HepG2 (cell line): ENCODE data around the gene LRBA. TPM values are rescaled to one million over a fixed set of nuclear protein-coding genes. Genes with fewer than 3 reads are reported as not detected.

Source experiments
- ATAC-seq: fragments of 200-7000 bp; cut with Tn5 transposase; 3 replicates; pipeline ENCODE4 v1.9.1; 2020; ENCODE audit warnings: mild to moderate bottlenecking, moderate library complexity
- BruUV-seq: library from RNA; stranded (reverse); fragments of 400-500 nt; replicated peaks from 2 replicates; lab custom pipeline; 2021; lab: Mats Ljungman, UMichigan
- CTCF ChIA-PET: fragments of 300-600 bp; formaldehyde crosslinking; extraction: SDS; loops from one replicate; lab custom pipeline; 2021; ENCODE audit warnings: low total read pairs, inconsistent platforms, low intra/inter-chr PET ratio; lab: Yijun Ruan, JAX
- POLR2A ChIA-PET: fragments of 350-600 bp; sonication (Branson Sonifier 250); formaldehyde crosslinking; loops from one replicate; lab custom pipeline; 2020; ENCODE audit warnings: antibody characterized with exemption, inconsistent platforms; lab: Yijun Ruan, JAX
- DNase-seq: peaks from one replicate; pipeline ENCODE4 v3.0.0-alpha.2; 2015; ENCODE audit warnings: low spot score
- FAIRE-seq: peaks from 3 replicates; lab custom pipeline; 2011; peaks lifted over from hg19 to GRCh38; lab: Jason Lieb, UNC
- H2AFZ ChIP-seq: one replicate; pipeline ENCODE4 v1.6.1; 2011; ENCODE audit warnings: low read length, inconsistent platforms
- H3K27ac ChIP-seq: fragments of 300-600 bp; 3 replicates; pipeline ENCODE4 v1.8.0; 2011; ENCODE audit warnings: mixed run types, mild to moderate bottlenecking, mixed read lengths, low read length, inconsistent platforms; ENCODE audit not compliant: insufficient read depth; ENCODE audit errors: extremely low read length
- H3K27me3 ChIP-seq, 2 experiments: fragments of 200-600 bp in 1 of 2; 2 replicates in 1 of 2; 3 replicates in 1 of 2; pipeline versions ENCODE4 v1.6.0 to v1.8.0; 2011; ENCODE audit warnings: low read length in 2 of 2, mild to moderate bottlenecking in 2 of 2, moderate library complexity in 2 of 2, inconsistent platforms in 1 of 2; ENCODE audit not compliant: insufficient read depth in 2 of 2, control insufficient read depth in 1 of 2
- H3K36me3 ChIP-seq, 2 experiments: fragments of 200-600 bp in 1 of 2; replicated peaks in 1 of 2; 2 replicates in 1 of 2; 3 replicates in 1 of 2; pipeline versions ENCODE4 v1.5.1 to v1.8.0; 2011; ENCODE audit warnings: low read length in 2 of 2, inconsistent platforms in 1 of 2; ENCODE audit not compliant: insufficient read depth in 2 of 2, control insufficient read depth in 1 of 2
- H3K4me1 ChIP-seq: 2 replicates; pipeline ENCODE4 v1.5.1; 2012; ENCODE audit warnings: low read length, inconsistent platforms; ENCODE audit not compliant: insufficient read depth
- H3K4me2 ChIP-seq: 2 replicates; pipeline ENCODE4 v1.6.0; 2011; ENCODE audit warnings: low read depth, low read length, inconsistent platforms
- H3K4me3 ChIP-seq, 3 experiments: fragments of 200-600 bp in 1 of 3; sonication (generic), shearing (Covaris generic) in 1 of 3; replicated peaks in 1 of 3; 2 replicates each; pipeline ENCODE4 v1.5.1; 2011 to 2016; ENCODE audit warnings: low read length in 3 of 3, inconsistent platforms in 2 of 3, low read depth in 2 of 3, mild to moderate bottlenecking in 2 of 3, control low read depth in 1 of 3, mixed read lengths in 1 of 3; ENCODE audit not compliant: insufficient read depth in 1 of 3
- H3K79me2 ChIP-seq: one replicate; pipeline ENCODE4 v1.6.1; 2011; ENCODE audit warnings: low read length, inconsistent platforms; ENCODE audit not compliant: insufficient read depth
- H3K9ac ChIP-seq: 2 replicates; pipeline ENCODE4 v1.6.0; 2011; ENCODE audit warnings: mild to moderate bottlenecking, low read depth, low read length, inconsistent platforms; ENCODE audit not compliant: insufficient read depth
- H3K9me3 ChIP-seq: 2 replicates; pipeline ENCODE4 v1.5.1; 2012; ENCODE audit warnings: mild to moderate bottlenecking, low read length
- H4K20me1 ChIP-seq: 2 replicates; pipeline ENCODE4 v1.6.0; 2011; ENCODE audit warnings: inconsistent platforms, mild to moderate bottlenecking, low read length, moderate library complexity; ENCODE audit not compliant: insufficient read depth
- ARID3A ChIP-seq: IDR thresholded peaks from 2 replicates; pipeline ENCODE4 v1.6.1; 2012; ENCODE audit warnings: low read depth, low read length, improper control_type of control experiment
- CENPX ChIP-seq: sonication (generic); formaldehyde crosslinking; IDR thresholded peaks from 2 replicates; pipeline ENCODE4 v1.9.0; 2021; ENCODE audit warnings: mild to moderate bottlenecking, missing genetic modification reagents, moderate library complexity
- ISL2 ChIP-seq: sonication (generic); formaldehyde crosslinking; IDR thresholded peaks from 2 replicates; pipeline ENCODE4 v1.5.0; 2020; ENCODE audit warnings: missing genetic modification reagents
- PHF5A ChIP-seq: IDR thresholded peaks from one replicate; pipeline ENCODE4 v1.6.1; 2018; ENCODE audit warnings: low read depth, missing genetic modification reagents; ENCODE audit not compliant: unreplicated experiment
- ZFP36L2 ChIP-seq: sonication (generic); formaldehyde crosslinking; IDR thresholded peaks from 2 replicates; pipeline ENCODE4 v1.4.0; 2020; ENCODE audit warnings: missing genetic modification reagents
- ZFP82 ChIP-seq: sonication (generic); formaldehyde crosslinking; IDR thresholded peaks from 2 replicates; pipeline ENCODE4 v1.5.1; 2020; ENCODE audit warnings: mild to moderate bottlenecking, missing genetic modification reagents, borderline replicate concordance
- ZNF12 ChIP-seq: sonication (generic); formaldehyde crosslinking; IDR thresholded peaks from 2 replicates; pipeline ENCODE4 v1.5.0; 2020; ENCODE audit warnings: missing genetic modification reagents
- ZNF598 ChIP-seq: sonication (generic); formaldehyde crosslinking; IDR thresholded peaks from 2 replicates; pipeline ENCODE4 v1.5.1; 2020; ENCODE audit warnings: mild to moderate bottlenecking, missing genetic modification reagents, borderline replicate concordance
- WGBS: methylation state at CpG from one replicate; pipeline ENCODE4 v1.1.6; 2017; ENCODE audit warnings: low lambda C conversion rate; 5-methylcytosine and 5-hydroxymethylcytosine counted together
- in situ Hi-C: cut with HindIII; loops from 2 replicates; pipeline ENCODE4 v1.10.0; 2017; ENCODE audit warnings: low pct_unique_long_range_greater_than_20kb; ENCODE audit not compliant: extremely low pct_ligation_motif_present
- intact Hi-C: fragments of 100-400 bp; cut with micrococcal nuclease; formaldehyde crosslinking; loops from one replicate; pipeline ENCODE4 v1.10.0; 2022; ENCODE audit not compliant: unreplicated experiment
- polyA plus RNA-seq, 8 experiments: library from polyadenylated mRNA; depleted of rRNA in 3 of 8; stranded (reverse) in 7 of 8; unstranded in 1 of 8; fragments of >200 nt; fragmentation: Illumina TruSeq in 4 of 8; extraction: Trizol in 4 of 8; gene quantifications; 2 replicates each; pipeline versions ENCODE4 v1.2.1 to v1.2.3, GENCODE V29; 2011 to 2016; ENCODE audit warnings: low read depth in 4 of 8, missing spikeins in 1 of 8, mixed read lengths in 1 of 8; ENCODE audit not compliant: insufficient read depth in 1 of 8
- small RNA-seq, 3 experiments: library from RNA; depleted of rRNA; stranded (forward); fragments of <200 nt; gene quantifications; one replicate each; pipeline ENCODE3, GENCODE V24; 2012; ENCODE audit warnings: low read depth in 2 of 3, low replicate concordance in 1 of 3; ENCODE audit not compliant: insufficient read length in 3 of 3, insufficient read depth in 2 of 3
- total RNA-seq, 5 experiments: library from RNA; depleted of rRNA; stranded (reverse); fragments of >200 nt; fragmentation: Illumina TruSeq; extraction: Trizol; gene quantifications; 2 replicates each; pipeline ENCODE4 v1.2.3, GENCODE V29; 2016; ENCODE audit warnings: low read depth in 1 of 5
- TF ChIP-seq, protein P1 (sequence below): IDR thresholded peaks from 2 replicates; pipeline ENCODE4 v1.6.1; 2016; ENCODE audit warnings: control low read depth

The LRBA gene
- total and polyA plus RNA-seq, 2 of the 13 experiments (the other 11 are each of a cell fraction or from before 2014, with no cell fraction given), result 21.0 to 37.2 TPM

DNA sequence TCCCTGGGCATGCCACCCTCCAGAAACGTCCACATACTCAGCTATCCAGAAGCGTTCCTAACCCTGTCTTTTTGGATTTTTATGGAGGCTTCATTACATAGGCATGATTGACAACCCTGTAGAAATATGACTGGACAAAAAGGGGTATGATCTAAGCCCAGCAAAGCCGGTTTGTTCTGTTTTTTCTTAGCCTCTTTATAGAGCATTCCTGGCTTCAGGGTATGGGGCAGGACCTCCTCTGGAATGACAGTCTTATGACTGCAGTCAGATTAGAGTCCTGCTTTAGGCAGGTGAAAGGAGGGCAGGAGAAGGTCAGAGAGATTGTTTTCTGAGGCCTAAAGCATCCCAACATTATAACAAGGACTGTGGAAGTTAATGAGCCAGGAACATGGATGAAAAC, 799.5 kb downstream of the LRBA start:
- TF ChIP-seq, protein P1, sequence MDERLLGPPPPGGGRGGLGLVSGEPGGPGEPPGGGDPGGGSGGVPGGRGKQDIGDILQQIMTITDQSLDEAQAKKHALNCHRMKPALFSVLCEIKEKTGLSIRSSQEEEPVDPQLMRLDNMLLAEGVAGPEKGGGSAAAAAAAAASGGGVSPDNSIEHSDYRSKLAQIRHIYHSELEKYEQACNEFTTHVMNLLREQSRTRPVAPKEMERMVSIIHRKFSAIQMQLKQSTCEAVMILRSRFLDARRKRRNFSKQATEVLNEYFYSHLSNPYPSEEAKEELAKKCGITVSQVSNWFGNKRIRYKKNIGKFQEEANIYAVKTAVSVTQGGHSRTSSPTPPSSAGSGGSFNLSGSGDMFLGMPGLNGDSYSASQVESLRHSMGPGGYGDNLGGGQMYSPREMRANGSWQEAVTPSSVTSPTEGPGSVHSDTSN, result no peak
- TF ChIP-seq ZNF12 (CRISPR knock-in tag) (no peak), ZFP82 (CRISPR knock-in tag) (no peak), ZFP36L2 (CRISPR knock-in tag) (no peak), CENPX (no peak), ARID3A (no peak), PHF5A (CRISPR knock-in tag) (no peak), ZNF598 (CRISPR knock-in tag) (no peak), ISL2 (CRISPR knock-in tag) (no peak)
- intact Hi-C loops (no loop called here), in situ Hi-C loops (loop anchor here (5.0 kb wide), 1 partner anchor 208 kb away; no protein-coding TSS in a partner anchor)
- ChIA-PET POLR2A (no interaction called here), CTCF (no interaction called here)
- H3K27me3 ChIP-seq, result no peaks in the 10 kb centered on the region; a peak in 1 of 5 replicates
- no peaks in the 10 kb centered on the region for H3K9me3 ChIP-seq
- no peak overlapping the region for H3K4me2 ChIP-seq
- 2% methylated on average over 3 of the region's 3 CpGs for WGBS
- H3K9ac ChIP-seq, result no peak overlapping the region
- ATAC-seq (no peak), FAIRE-seq (no peak), DNase-seq (no peak)
- no TSS peak for BruUV-seq
- H3K27ac ChIP-seq, result no peak overlapping the region
- H3K4me3 ChIP-seq, result no peak overlapping the region
- H3K36me3 ChIP-seq, result no peaks in the 10 kb centered on the region
- no peaks in the 10 kb centered on the region for H3K79me2 ChIP-seq
- no peaks in the 10 kb centered on the region for H4K20me1 ChIP-seq
- H3K4me1 ChIP-seq, result no peaks in the 10 kb centered on the region
- H2AFZ ChIP-seq, result no peak overlapping the region

Small RNA genes lying within 50 kb of the gene (small RNA-seq; reads per million reads assigned to genes)
- gene RNA5SP168, result 0 reads per million in 3 experiments

Other genes with a start within 250 kb of the LRBA start
- 3,626 and 4,934 TPM in 2 replicates for gene RPS3A, start 84.3 kb upstream of the LRBA start, total RNA-seq (2016; rRNA removed; fragmentation: Illumina TruSeq; extraction: Trizol)
- gene RPS3A, start 84.3 kb upstream of the LRBA start, polyA plus RNA-seq (2011; rRNA removed), result 2,723 and 3,332 TPM in 2 replicates